ENCODE data around the gene NCAPD3. TPM values are rescaled to one million over a fixed set of nuclear protein-coding genes. Genes with fewer than 3 reads are reported as not detected.

NCAPD3 gene
- total and polyA plus RNA-seq, 4 donors = 4.4 to 23.5 (median 16.5) TPM

DNA sequence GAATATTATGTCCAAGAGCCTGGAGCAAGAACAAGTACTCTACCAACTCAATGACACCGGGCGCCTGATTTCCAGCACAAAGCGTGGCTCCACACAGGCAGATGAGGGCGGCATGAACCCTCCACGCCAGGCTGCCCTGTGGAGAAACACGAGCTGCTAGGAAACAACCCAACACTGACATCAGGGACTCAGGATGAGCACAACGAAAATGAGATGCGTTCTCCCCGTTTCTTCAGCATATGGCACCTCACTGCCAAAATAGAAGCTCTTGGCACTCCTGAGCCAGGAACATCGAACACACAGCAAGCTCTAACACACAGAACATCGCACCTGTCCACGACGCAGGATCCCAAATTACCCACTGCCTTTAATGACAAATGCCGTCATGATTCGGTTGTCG, 68.3 kb downstream of the NCAPD3 start:
- ATAC-seq (ENCODE audit: insufficient read depth, low FRiP score) = no peak
- Histone ChIP-seq H3K27ac (ENCODE audit: low read depth in 1 of 2, low read length in 1 of 2) (no peak overlapping the region), H3K36me3 (ENCODE audit: control insufficient read depth in 4 of 4, insufficient read depth in 4 of 4, low read length in 4 of 4) (peaks cover 24 to 55% (median 33%) of the 10 kb centered on the region in 4 donors), H3K4me1 (ENCODE audit: control insufficient read depth in 5 of 5, insufficient read depth in 5 of 5, low read length in 5 of 5) (no peaks in the 10 kb centered on the region), H3K9me3 (ENCODE audit: control insufficient read depth in 4 of 4, insufficient read depth in 3 of 4, low read length in 3 of 4) (no peaks in the 10 kb centered on the region), H3K9ac (ENCODE audit: insufficient read depth in 1 of 2, low read length in 2 of 2) (no peak overlapping the region), H3K4me3 (no peak overlapping the region), H3K27me3 (ENCODE audit: control insufficient read depth in 3 of 3, insufficient read depth in 3 of 3, low read length in 2 of 3) (no peaks in the 10 kb centered on the region)
- DNase-seq = no peak
- TF ChIP-seq, protein P1, sequence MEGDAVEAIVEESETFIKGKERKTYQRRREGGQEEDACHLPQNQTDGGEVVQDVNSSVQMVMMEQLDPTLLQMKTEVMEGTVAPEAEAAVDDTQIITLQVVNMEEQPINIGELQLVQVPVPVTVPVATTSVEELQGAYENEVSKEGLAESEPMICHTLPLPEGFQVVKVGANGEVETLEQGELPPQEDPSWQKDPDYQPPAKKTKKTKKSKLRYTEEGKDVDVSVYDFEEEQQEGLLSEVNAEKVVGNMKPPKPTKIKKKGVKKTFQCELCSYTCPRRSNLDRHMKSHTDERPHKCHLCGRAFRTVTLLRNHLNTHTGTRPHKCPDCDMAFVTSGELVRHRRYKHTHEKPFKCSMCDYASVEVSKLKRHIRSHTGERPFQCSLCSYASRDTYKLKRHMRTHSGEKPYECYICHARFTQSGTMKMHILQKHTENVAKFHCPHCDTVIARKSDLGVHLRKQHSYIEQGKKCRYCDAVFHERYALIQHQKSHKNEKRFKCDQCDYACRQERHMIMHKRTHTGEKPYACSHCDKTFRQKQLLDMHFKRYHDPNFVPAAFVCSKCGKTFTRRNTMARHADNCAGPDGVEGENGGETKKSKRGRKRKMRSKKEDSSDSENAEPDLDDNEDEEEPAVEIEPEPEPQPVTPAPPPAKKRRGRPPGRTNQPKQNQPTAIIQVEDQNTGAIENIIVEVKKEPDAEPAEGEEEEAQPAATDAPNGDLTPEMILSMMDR (IDR thresholded peaks at IDR 0.05; ENCODE audit: control extremely low read depth, extremely low read depth) = no peak
- 90 to 94% methylated on average over 16 of the region's 16 CpGs for WGBS, 2 donors

DNA sequence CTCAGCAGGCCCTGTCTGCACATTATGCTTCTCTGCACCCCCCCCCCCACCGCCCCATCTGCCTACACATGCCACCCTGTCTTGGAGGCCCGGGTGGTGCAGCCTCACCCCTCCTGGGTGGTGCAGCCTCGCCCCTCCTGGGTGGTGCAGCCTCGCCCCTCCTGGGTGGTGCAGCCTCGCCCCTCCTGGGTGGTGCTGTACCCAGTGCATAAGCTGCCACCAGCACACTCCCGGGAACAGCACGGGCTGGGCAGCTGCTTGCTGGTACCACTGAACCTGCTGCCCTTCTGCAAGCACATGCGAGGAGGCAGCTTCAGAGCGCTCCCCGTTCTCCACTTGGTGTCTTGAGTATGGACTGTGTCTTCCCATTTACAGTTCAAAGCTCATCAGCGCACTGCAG, 69.3 kb downstream of the NCAPD3 start:
- DNase-seq (no peak), ATAC-seq (ENCODE audit: insufficient read depth, low FRiP score) (no peak)
- H3K9ac ChIP-seq (ENCODE audit: insufficient read depth in 1 of 2, low read length in 2 of 2) = no peak overlapping the region
- H3K9me3 ChIP-seq (ENCODE audit: control insufficient read depth in 4 of 4, insufficient read depth in 3 of 4, low read length in 3 of 4) = no peaks in the 10 kb centered on the region
- no peaks in the 10 kb centered on the region for H3K27me3 ChIP-seq (ENCODE audit: control insufficient read depth in 3 of 3, insufficient read depth in 3 of 3, low read length in 2 of 3)
- 88 to 97% methylated on average over 8 to 11 of the region's 11 CpGs for WGBS, 2 donors
- no peaks in the 10 kb centered on the region for H3K4me1 ChIP-seq (ENCODE audit: control insufficient read depth in 5 of 5, insufficient read depth in 5 of 5, low read length in 5 of 5)
- H3K4me3 ChIP-seq = no peak overlapping the region
- no peak overlapping the region for H3K27ac ChIP-seq (ENCODE audit: low read depth in 1 of 2, low read length in 1 of 2)
- peaks cover 17 to 52% (median 31%) of the 10 kb centered on the region in 4 donors for H3K36me3 ChIP-seq (ENCODE audit: control insufficient read depth in 4 of 4, insufficient read depth in 4 of 4, low read length in 4 of 4)
- TF ChIP-seq, protein P1 (IDR thresholded peaks at IDR 0.05; ENCODE audit: control extremely low read depth, extremely low read depth) = no peak

DNA sequence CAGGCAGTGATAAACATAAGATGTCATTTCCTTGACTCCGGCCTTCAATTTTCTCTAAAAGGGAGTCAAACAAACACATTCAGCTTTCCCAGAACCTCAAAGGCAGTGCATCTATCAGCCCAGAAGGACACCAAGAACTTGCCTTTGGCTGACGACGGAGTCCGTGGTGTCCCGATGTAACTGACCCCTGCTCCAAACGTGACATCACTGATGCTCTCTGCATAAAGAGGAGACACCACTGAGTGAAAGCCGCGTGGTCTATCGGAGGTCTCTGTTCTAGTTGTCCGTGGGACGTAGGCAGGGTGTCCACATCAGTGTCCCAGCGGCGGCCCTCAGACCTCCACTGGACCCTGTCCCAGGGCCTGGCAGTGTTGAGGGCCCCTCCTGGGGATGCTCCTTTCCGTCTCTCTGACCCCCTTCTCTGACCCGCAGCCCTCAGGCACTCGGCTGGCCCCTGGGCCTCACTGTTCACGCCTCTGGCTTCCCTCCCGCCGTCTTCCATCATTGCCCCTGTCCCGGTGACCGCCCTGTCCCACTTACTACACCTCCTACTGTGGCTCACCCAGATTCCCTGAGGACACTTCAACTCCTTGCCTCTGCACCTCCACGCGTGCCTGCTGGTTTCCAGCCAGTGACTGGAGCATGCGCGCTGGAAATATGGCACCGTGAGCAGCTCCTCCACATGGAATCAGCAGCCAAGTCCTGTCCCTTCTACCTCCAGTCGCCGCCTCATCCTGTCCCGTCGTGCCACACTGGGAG, 70.4 kb downstream of the NCAPD3 start:
- Histone ChIP-seq H3K27ac (ENCODE audit: low read depth in 1 of 2, low read length in 1 of 2) (no peak overlapping the region), H3K27me3 (ENCODE audit: control insufficient read depth in 3 of 3, insufficient read depth in 3 of 3, low read length in 2 of 3) (no peaks in the 10 kb centered on the region), H3K36me3 (ENCODE audit: control insufficient read depth in 4 of 4, insufficient read depth in 4 of 4, low read length in 4 of 4) (peaks cover 23 to 53% (median 32%) of the 10 kb centered on the region in 4 donors), H3K4me3 (no peak overlapping the region), H3K9ac (ENCODE audit: insufficient read depth in 1 of 2, low read length in 2 of 2) (no peak overlapping the region), H3K4me1 (ENCODE audit: control insufficient read depth in 5 of 5, insufficient read depth in 5 of 5, low read length in 5 of 5) (no peaks in the 10 kb centered on the region), H3K9me3 (ENCODE audit: control insufficient read depth in 4 of 4, insufficient read depth in 3 of 4, low read length in 3 of 4) (no peaks in the 10 kb centered on the region)
- 94 to 95% methylated on average over 30 of the region's 30 CpGs for WGBS, 2 donors
- DNase-seq (no peak), ATAC-seq (ENCODE audit: insufficient read depth, low FRiP score) (no peak)
- TF ChIP-seq, protein P1 (IDR thresholded peaks at IDR 0.05; ENCODE audit: control extremely low read depth, extremely low read depth) = no peak

Data from lung (tissue), 12 donors.